Stimulated activated naive CD4-positive, alpha-beta T cell treated with Interleukin-2 at 50 U/mL for 16 hours (primary cell): ENCODE data around the gene APH1A.
A peak's percentile ranks its signal among the peaks of the same experiment; 100 is the strongest.
"Not testable (repeated sequence)": the region's sequence is repeated elsewhere in the genome, so short reads cannot be mapped to it uniquely, and the experiment has no call there.

Experiments
- DNase-seq: peaks from one replicate; lab custom pipeline; 2025; lab: John Stamatoyannopoulos, UW

APH1A gene

GRCh38 chr1:150268705-150269403 is at the start of gene APH1A:
Gene APH1A (minus strand): TSS chr1:150269016. CDS start chr1:150268810, 206 bp downstream.
- DNase-seq, result peak; percentile 95

- DNase-seq, result not testable (repeated sequence)
Observed at GRCh38 chr1:150314691-150315090, 45.9 kb upstream of the APH1A start.

GRCh38 chr1:150311762-150312161 is 42.9 kb upstream of the APH1A start:
- DNase-seq, result no peak

- DNase-seq, result no peak
Observed at GRCh38 chr1:150309758-150310508, 41.1 kb upstream of the APH1A start.

GRCh38 chr1:150308585-150308984 is 39.8 kb upstream of the APH1A start:
- not testable (repeated sequence) for DNase-seq

GRCh38 chr1:150302902-150303301 is 34.1 kb upstream of the APH1A start:
- DNase-seq, result no peak

- no peak for DNase-seq
Observed at GRCh38 chr1:150302338-150302737, 33.5 kb upstream of the APH1A start.

- no peak for DNase-seq
Observed at GRCh38 chr1:150299716-150300115, 30.9 kb upstream of the APH1A start.

GRCh38 chr1:150295476-150295875 is 26.7 kb upstream of the APH1A start:
- DNase-seq, result no peak

GRCh38 chr1:150293433-150294253 is 24.8 kb upstream of the APH1A start, which contains the start of gene MRPS21:
Gene MRPS21 (plus strand): TSS chr1:150293861. CDS start chr1:150294367, 506 bp downstream.
- peak; percentile 87 for DNase-seq

GRCh38 chr1:150288822-150289221 is 20.0 kb upstream of the APH1A start:
- no peak for DNase-seq

- DNase-seq, result no peak
Observed at GRCh38 chr1:150288382-150288781, 19.6 kb upstream of the APH1A start.

GRCh38 chr1:150283260-150283659 is 14.4 kb upstream of the APH1A start:
- no peak for DNase-seq

- no peak for DNase-seq
Observed at GRCh38 chr1:150282558-150282958, 13.7 kb upstream of the APH1A start.

GRCh38 chr1:150281758-150282557 is 13.1 kb upstream of the APH1A start, which contains the start of gene CIART:
Gene CIART (plus strand): TSS chr1:150282554. CDS start chr1:150283268, 714 bp downstream.
- DNase-seq, result peak; percentile 79

- peak; percentile 27 for DNase-seq
Observed at GRCh38 chr1:150281221-150281757, 12.5 kb upstream of the APH1A start.

- DNase-seq, result no peak
Observed at GRCh38 chr1:150280138-150280707, 11.4 kb upstream of the APH1A start.

GRCh38 chr1:150273311-150273710 is 4.5 kb upstream of the APH1A start:
- DNase-seq, result no peak

GRCh38 chr1:150271291-150271959 is 2.6 kb upstream of the APH1A start:
- DNase-seq, result no peak

GRCh38 chr1:150269451-150269850 is 635 bp upstream of the APH1A start:
- DNase-seq, result no peak
